ENCODE measurements around the gene DNAJB5. TPM values are rescaled to one million over a fixed set of nuclear protein-coding genes. Genes with fewer than 3 reads are reported as not detected.

DNAJB5 gene
- total RNA-seq, 1 donor from 2014 or later: 27.3 TPM

GRCh38 chr9:35026671-35027070 is 37.1 kb downstream of the DNAJB5 start:
- H3K9me3 ChIP-seq (ENCODE audit: insufficient read depth, low read depth, low read length): no peaks in the 10 kb centered on the region
- H4K20me1 ChIP-seq (ENCODE audit: insufficient read depth, low read length): no peaks in the 10 kb centered on the region
- no peak overlapping the region for H3K4me3 ChIP-seq (ENCODE audit: insufficient read depth, low read depth, low read length)
- H3K36me3 ChIP-seq (ENCODE audit: insufficient read depth, low read length): peaks cover 2% of the 10 kb centered on the region
- no peaks in the 10 kb centered on the region for H3K79me2 ChIP-seq (ENCODE audit: insufficient read depth, low read length)
- Mint-ChIP-seq H3K4me3 (ENCODE audit: unreplicated experiment) (no peak overlapping the region), H3K4me1 (ENCODE audit: low read depth, unreplicated experiment) (peaks cover 22% of the 10 kb centered on the region), H3K9me3 (ENCODE audit: unreplicated experiment) (peaks cover 3% of the 10 kb centered on the region), H3K36me3 (ENCODE audit: low read depth, unreplicated experiment) (peaks cover 56% of the 10 kb centered on the region), H3K27ac (ENCODE audit: unreplicated experiment) (no peak overlapping the region), H3K27me3 (ENCODE audit: low read depth, unreplicated experiment) (no peaks in the 10 kb centered on the region)
- no peak overlapping the region for H3K27ac ChIP-seq (ENCODE audit: low read depth, low read length)
- no peak overlapping the region for H2AFZ ChIP-seq (ENCODE audit: low read depth, low read length)
- H3K4me1 ChIP-seq (ENCODE audit: insufficient read depth, low read length): peaks cover 17% of the 10 kb centered on the region
- H3K27me3 ChIP-seq (ENCODE audit: insufficient read depth, low read length): no peaks in the 10 kb centered on the region
- peak overlapping the region; percentile 36 for H3K4me2 ChIP-seq (ENCODE audit: low read length)
- TF ChIP-seq, protein P1, sequence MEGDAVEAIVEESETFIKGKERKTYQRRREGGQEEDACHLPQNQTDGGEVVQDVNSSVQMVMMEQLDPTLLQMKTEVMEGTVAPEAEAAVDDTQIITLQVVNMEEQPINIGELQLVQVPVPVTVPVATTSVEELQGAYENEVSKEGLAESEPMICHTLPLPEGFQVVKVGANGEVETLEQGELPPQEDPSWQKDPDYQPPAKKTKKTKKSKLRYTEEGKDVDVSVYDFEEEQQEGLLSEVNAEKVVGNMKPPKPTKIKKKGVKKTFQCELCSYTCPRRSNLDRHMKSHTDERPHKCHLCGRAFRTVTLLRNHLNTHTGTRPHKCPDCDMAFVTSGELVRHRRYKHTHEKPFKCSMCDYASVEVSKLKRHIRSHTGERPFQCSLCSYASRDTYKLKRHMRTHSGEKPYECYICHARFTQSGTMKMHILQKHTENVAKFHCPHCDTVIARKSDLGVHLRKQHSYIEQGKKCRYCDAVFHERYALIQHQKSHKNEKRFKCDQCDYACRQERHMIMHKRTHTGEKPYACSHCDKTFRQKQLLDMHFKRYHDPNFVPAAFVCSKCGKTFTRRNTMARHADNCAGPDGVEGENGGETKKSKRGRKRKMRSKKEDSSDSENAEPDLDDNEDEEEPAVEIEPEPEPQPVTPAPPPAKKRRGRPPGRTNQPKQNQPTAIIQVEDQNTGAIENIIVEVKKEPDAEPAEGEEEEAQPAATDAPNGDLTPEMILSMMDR (IDR thresholded peaks at IDR 0.05; ENCODE audit: insufficient read depth, low read depth, low read length): no peak
- no peak for TF ChIP-seq EZH2 (IDR thresholded peaks at IDR 0.05; ENCODE audit: insufficient read depth, low read length)
- no peak for DNase-seq (ENCODE audit: low read depth)
- H3K9ac ChIP-seq (ENCODE audit: low read length): no peak overlapping the region
- no peak for FAIRE-seq

DNA sequence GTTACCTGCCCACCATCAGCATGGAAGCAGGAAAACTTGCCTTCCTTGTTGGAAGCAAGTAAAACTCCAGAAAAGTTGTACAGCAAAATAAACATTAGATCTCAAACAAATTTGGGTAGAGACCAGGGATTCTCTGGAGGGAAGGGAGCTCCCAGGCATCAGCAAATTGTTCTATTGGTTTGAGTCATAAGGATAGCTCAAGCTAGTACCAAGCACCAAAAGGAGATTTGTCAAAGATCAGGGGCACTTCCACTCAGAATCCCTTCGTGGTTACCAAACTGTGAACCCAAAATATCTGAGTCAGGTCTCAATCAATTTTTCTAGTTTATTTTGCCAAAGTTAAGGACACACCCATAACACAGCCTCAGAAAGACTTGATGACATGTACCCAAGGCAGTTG is 37.8 kb downstream of the DNAJB5 start:
- Histone ChIP-seq H3K4me3 (ENCODE audit: insufficient read depth, low read depth, low read length) (no peak overlapping the region), H3K27ac (ENCODE audit: low read depth, low read length) (no peak overlapping the region), H3K9ac (ENCODE audit: low read length) (no peak overlapping the region), H3K79me2 (ENCODE audit: insufficient read depth, low read length) (no peaks in the 10 kb centered on the region), H3K27me3 (ENCODE audit: insufficient read depth, low read length) (no peaks in the 10 kb centered on the region), H3K4me1 (ENCODE audit: insufficient read depth, low read length) (peaks cover 17% of the 10 kb centered on the region), H2AFZ (ENCODE audit: low read depth, low read length) (no peak overlapping the region), H4K20me1 (ENCODE audit: insufficient read depth, low read length) (no peaks in the 10 kb centered on the region), H3K36me3 (ENCODE audit: insufficient read depth, low read length) (peaks cover 2% of the 10 kb centered on the region), H3K4me2 (ENCODE audit: low read length) (no peak overlapping the region), H3K9me3 (ENCODE audit: insufficient read depth, low read depth, low read length) (no peaks in the 10 kb centered on the region)
- H3K4me3 Mint-ChIP-seq (ENCODE audit: unreplicated experiment): no peak overlapping the region
- DNase-seq (ENCODE audit: low read depth): no peak
- no peaks in the 10 kb centered on the region for H3K9me3 Mint-ChIP-seq (ENCODE audit: unreplicated experiment)
- H3K27me3 Mint-ChIP-seq (ENCODE audit: low read depth, unreplicated experiment): no peaks in the 10 kb centered on the region
- no peak for TF ChIP-seq EZH2 (IDR thresholded peaks at IDR 0.05; ENCODE audit: insufficient read depth, low read length)
- TF ChIP-seq, protein P1 (IDR thresholded peaks at IDR 0.05; ENCODE audit: insufficient read depth, low read depth, low read length): no peak
- FAIRE-seq: no peak
- peaks cover 22% of the 10 kb centered on the region for H3K4me1 Mint-ChIP-seq (ENCODE audit: low read depth, unreplicated experiment)
- H3K27ac Mint-ChIP-seq (ENCODE audit: unreplicated experiment): no peak overlapping the region
- peaks cover 52% of the 10 kb centered on the region for H3K36me3 Mint-ChIP-seq (ENCODE audit: low read depth, unreplicated experiment)

GRCh38 chr9:35027860-35028259 is 38.3 kb downstream of the DNAJB5 start:
- DNase-seq (ENCODE audit: low read depth) (no peak), FAIRE-seq (no peak)
- H3K4me3 ChIP-seq (ENCODE audit: insufficient read depth, low read depth, low read length): no peak overlapping the region
- TF ChIP-seq, protein P1 (IDR thresholded peaks at IDR 0.05; ENCODE audit: insufficient read depth, low read depth, low read length): no peak
- TF ChIP-seq EZH2 (IDR thresholded peaks at IDR 0.05; ENCODE audit: insufficient read depth, low read length): no peak
- no peak overlapping the region for H3K9ac ChIP-seq (ENCODE audit: low read length)
- no peaks in the 10 kb centered on the region for H4K20me1 ChIP-seq (ENCODE audit: insufficient read depth, low read length)
- Mint-ChIP-seq H3K36me3 (ENCODE audit: low read depth, unreplicated experiment) (peaks cover 48% of the 10 kb centered on the region), H3K27me3 (ENCODE audit: low read depth, unreplicated experiment) (no peaks in the 10 kb centered on the region), H3K9me3 (ENCODE audit: unreplicated experiment) (peaks cover 2% of the 10 kb centered on the region), H3K27ac (ENCODE audit: unreplicated experiment) (no peak overlapping the region), H3K4me3 (ENCODE audit: unreplicated experiment) (no peak overlapping the region), H3K4me1 (ENCODE audit: low read depth, unreplicated experiment) (peaks cover 22% of the 10 kb centered on the region)
- no peaks in the 10 kb centered on the region for H3K9me3 ChIP-seq (ENCODE audit: insufficient read depth, low read depth, low read length)
- no peak overlapping the region for H3K4me2 ChIP-seq (ENCODE audit: low read length)
- peaks cover 2% of the 10 kb centered on the region for H3K36me3 ChIP-seq (ENCODE audit: insufficient read depth, low read length)
- no peak overlapping the region for H3K27ac ChIP-seq (ENCODE audit: low read depth, low read length)
- H3K79me2 ChIP-seq (ENCODE audit: insufficient read depth, low read length): no peaks in the 10 kb centered on the region
- H3K27me3 ChIP-seq (ENCODE audit: insufficient read depth, low read length): no peaks in the 10 kb centered on the region
- H3K4me1 ChIP-seq (ENCODE audit: insufficient read depth, low read length): peaks cover 17% of the 10 kb centered on the region
- no peak overlapping the region for H2AFZ ChIP-seq (ENCODE audit: low read depth, low read length)
